ENCODE results near the gene TRABD.
"Not testable (repeated sequence)": the region's sequence is repeated elsewhere in the genome, so short reads cannot be mapped to it uniquely, and the experiment has no call there.

GRCh38 chr22:50137277-50137676, 48.4 kb upstream of the TRABD start:
- TF ChIP-seq POLR2AphosphoS5, EP300, POLR2A (IDR thresholded peaks at IDR 0.05): not testable (repeated sequence)
- TF ChIP-seq, protein P1, sequence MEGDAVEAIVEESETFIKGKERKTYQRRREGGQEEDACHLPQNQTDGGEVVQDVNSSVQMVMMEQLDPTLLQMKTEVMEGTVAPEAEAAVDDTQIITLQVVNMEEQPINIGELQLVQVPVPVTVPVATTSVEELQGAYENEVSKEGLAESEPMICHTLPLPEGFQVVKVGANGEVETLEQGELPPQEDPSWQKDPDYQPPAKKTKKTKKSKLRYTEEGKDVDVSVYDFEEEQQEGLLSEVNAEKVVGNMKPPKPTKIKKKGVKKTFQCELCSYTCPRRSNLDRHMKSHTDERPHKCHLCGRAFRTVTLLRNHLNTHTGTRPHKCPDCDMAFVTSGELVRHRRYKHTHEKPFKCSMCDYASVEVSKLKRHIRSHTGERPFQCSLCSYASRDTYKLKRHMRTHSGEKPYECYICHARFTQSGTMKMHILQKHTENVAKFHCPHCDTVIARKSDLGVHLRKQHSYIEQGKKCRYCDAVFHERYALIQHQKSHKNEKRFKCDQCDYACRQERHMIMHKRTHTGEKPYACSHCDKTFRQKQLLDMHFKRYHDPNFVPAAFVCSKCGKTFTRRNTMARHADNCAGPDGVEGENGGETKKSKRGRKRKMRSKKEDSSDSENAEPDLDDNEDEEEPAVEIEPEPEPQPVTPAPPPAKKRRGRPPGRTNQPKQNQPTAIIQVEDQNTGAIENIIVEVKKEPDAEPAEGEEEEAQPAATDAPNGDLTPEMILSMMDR (IDR thresholded peaks at IDR 0.05), result not testable (repeated sequence)

All from sigmoid colon (tissue), 4 donors.